ENCODE results near the gene TSC22D1.

GRCh38 chr13:44474122-44474910 lies 101.8 kb downstream of the TSC22D1 start:
- no peak for TF ChIP-seq POLR2A (IDR thresholded peaks at IDR 0.05)
- no peak for TF ChIP-seq CTCF (IDR thresholded peaks at IDR 0.05)
- TF ChIP-seq EP300 (IDR thresholded peaks at IDR 0.05) = no peak
